Subcutaneous adipose tissue (tissue), 4 donors: ENCODE data around the gene AMN1. TPM values are rescaled to one million over a fixed set of nuclear protein-coding genes. Genes with fewer than 3 reads are reported as not detected.

Experiments used
- CTCF ChIP-seq: fragments of 450-650 bp; IDR thresholded peaks from one replicate; pipeline ENCODE4 v1.5.1; 2016; ENCODE audit warnings: low read depth, mild to moderate bottlenecking, control low read depth, antibody characterized with exemption, moderate library complexity
- total RNA-seq, 4 donors: library from RNA; depleted of rRNA; stranded (reverse); fragments of >200 nt; gene quantifications; one replicate each; pipeline ENCODE4 v1.1.0, GENCODE V29; 2016

AMN1 gene
- total RNA-seq, 4 donors from 2014 or later: 5.8 to 7.5 (median 6.9) TPM

GRCh38 chr12:31641509-31642090, 87.2 kb downstream of the AMN1 start:
- TF ChIP-seq CTCF: no peak

GRCh38 chr12:31634620-31635019, 94.2 kb downstream of the AMN1 start:
- TF ChIP-seq CTCF: no peak

- no peak for TF ChIP-seq CTCF
Observed at GRCh38 chr12:31633464-31633863, 95.4 kb downstream of the AMN1 start.

- TF ChIP-seq CTCF: no peak
Observed at GRCh38 chr12:31631809-31632208, 97.0 kb downstream of the AMN1 start.

- no peak for TF ChIP-seq CTCF
Observed at GRCh38 chr12:31631023-31631724, 97.6 kb downstream of the AMN1 start.

- no peak for TF ChIP-seq CTCF
Observed at GRCh38 chr12:31629756-31630732, 98.8 kb downstream of the AMN1 start.
